CD1c-positive myeloid dendritic cell (primary cell): ENCODE results near the gene PLEKHG2.

Experiments
- DNase-seq: peaks from one replicate; pipeline ENCODE4 v3.0.0-alpha.2; 2016; ENCODE audit errors: extremely low spot score

PLEKHG2 gene

GRCh38 chr19:39385629-39386411, 26.6 kb upstream of the PLEKHG2 start:
- DNase-seq = no peak

GRCh38 chr19:39386557-39386956, 25.9 kb upstream of the PLEKHG2 start:
- DNase-seq = no peak

- no peak for DNase-seq
Measured at GRCh38 chr19:39388657-39389056, 23.8 kb upstream of the PLEKHG2 start.

- DNase-seq = no peak
Measured at GRCh38 chr19:39389631-39390414, 22.6 kb upstream of the PLEKHG2 start.

- DNase-seq = peak; percentile 60
Measured at GRCh38 chr19:39390451-39390750, 22.1 kb upstream of the PLEKHG2 start.

- peak; percentile 99 for DNase-seq
Measured at GRCh38 chr19:39390751-39391437, 21.6 kb upstream of the PLEKHG2 start, which contains the start of the genes MED29 and PAF1. Gene MED29, plus strand, starts transcription at chr19:39391378. Its CDS starts 45 bp downstream, at chr19:39391423. Gene PAF1, minus strand, starts transcription at chr19:39391106. Its CDS starts 242 bp downstream, at chr19:39390864.

GRCh38 chr19:39397360-39398296, 14.8 kb upstream of the PLEKHG2 start:
- peak; percentile 94 for DNase-seq

- peak; percentile 94 for DNase-seq
Measured at GRCh38 chr19:39398297-39398864, 14.1 kb upstream of the PLEKHG2 start.

GRCh38 chr19:39399668-39400050, 12.8 kb upstream of the PLEKHG2 start:
- DNase-seq = no peak

- DNase-seq = no peak
Measured at GRCh38 chr19:39400061-39400460, 12.4 kb upstream of the PLEKHG2 start.

GRCh38 chr19:39401070-39401548, 11.4 kb upstream of the PLEKHG2 start:
- no peak for DNase-seq

- peak; percentile 90 for DNase-seq
Measured at GRCh38 chr19:39401549-39402345, 10.7 kb upstream of the PLEKHG2 start.

- peak; percentile 92 for DNase-seq
Measured at GRCh38 chr19:39402346-39403300, 9.8 kb upstream of the PLEKHG2 start.

GRCh38 chr19:39403331-39404312, 8.8 kb upstream of the PLEKHG2 start:
- peak; percentile 98 for DNase-seq

- peak; percentile 13 for DNase-seq
Measured at GRCh38 chr19:39405261-39405957, 7.1 kb upstream of the PLEKHG2 start.

GRCh38 chr19:39405958-39406655, 6.4 kb upstream of the PLEKHG2 start:
- DNase-seq = no peak
